SU-DHL-6 (cell line): ENCODE results near the gene PLXNA2.

ENCODE experiments used
- H2AFZ ChIP-seq: fragments of 200-600 bp; sonication (generic); 2 replicates; pipeline ENCODE4 v1.6.1; 2014; ENCODE audit warnings: low read depth, mild to moderate bottlenecking, moderate library complexity, mixed read lengths, antibody characterized with exemption, low read length; ENCODE audit not compliant: severe bottlenecking
- H3F3A ChIP-seq: fragments of 200-600 bp; shearing (Covaris generic); 2 replicates; pipeline ENCODE4 v1.6.0; 2016; ENCODE audit warnings: antibody characterized with exemption, mild to moderate bottlenecking; ENCODE audit not compliant: insufficient read depth
- H3K27ac ChIP-seq: fragments of 200-600 bp; sonication (generic); 2 replicates; pipeline ENCODE4 v1.5.1; 2016; ENCODE audit warnings: low read depth, mild to moderate bottlenecking, low read length, moderate library complexity, mixed read lengths
- H3K27me3 ChIP-seq: fragments of 200-600 bp; sonication (generic), shearing (Covaris generic); 2 replicates; pipeline ENCODE4 v1.6.0; 2014; ENCODE audit warnings: mild to moderate bottlenecking, low read length
- H3K36me3 ChIP-seq: fragments of 200-600 bp; sonication (generic); 2 replicates; pipeline ENCODE4 v1.6.1; 2014; ENCODE audit warnings: mild to moderate bottlenecking, low read length, mixed read lengths
- H3K4me2 ChIP-seq: fragments of 300-600, 200-600 bp; shearing (Covaris generic), sonication (generic); 2 replicates; pipeline ENCODE4 v1.6.0; 2014; ENCODE audit warnings: low read length, low read depth, mild to moderate bottlenecking; ENCODE audit not compliant: poor library complexity, severe bottlenecking
- H3K4me3 ChIP-seq: fragments of 200-600 bp; sonication (generic); 2 replicates; pipeline ENCODE4 v1.5.1; 2014; ENCODE audit warnings: antibody characterized with exemption, low read length, mild to moderate bottlenecking, mixed read lengths; ENCODE audit not compliant: insufficient read depth, poor library complexity, severe bottlenecking
- H3K79me2 ChIP-seq: fragments of 200-600 bp; sonication (generic); 2 replicates; pipeline ENCODE4 v1.6.1; 2014; ENCODE audit warnings: mild to moderate bottlenecking, low read length, moderate library complexity; ENCODE audit not compliant: insufficient read depth
- H3K9ac ChIP-seq: fragments of 200-600 bp; sonication (generic); 2 replicates; pipeline ENCODE4 v1.7.0; 2014; ENCODE audit warnings: mild to moderate bottlenecking, low read length
- H3K9me2 ChIP-seq: fragments of 200-600 bp; sonication (generic); replicated peaks from 2 replicates; pipeline ENCODE4 v1.6.1; 2014; ENCODE audit warnings: low read length; ENCODE audit not compliant: insufficient read depth
- H3K9me3 ChIP-seq: fragments of 200-600 bp; sonication (generic); 2 replicates; pipeline ENCODE4 v1.6.1; 2014; ENCODE audit warnings: low read length, mixed read lengths; ENCODE audit not compliant: insufficient read depth
- H4K20me1 ChIP-seq: fragments of 200-600 bp; sonication (generic); 2 replicates; pipeline ENCODE4 v1.6.1; 2014; ENCODE audit warnings: low read depth, mild to moderate bottlenecking, antibody characterized with exemption, low read length, moderate library complexity, mixed read lengths
- CTCF ChIP-seq: fragments of 200-600 bp; sonication (generic); IDR thresholded peaks from one replicate; pipeline ENCODE4 v1.5.1; 2017; ENCODE audit warnings: antibody characterized with exemption, mild to moderate bottlenecking, low read length, moderate library complexity; ENCODE audit not compliant: insufficient read depth, poor library complexity, severe bottlenecking
- EZH2phosphoT487 ChIP-seq: fragments of 200-600 bp; sonication (generic), shearing (Covaris generic); conservative IDR thresholded peaks from 2 replicates; pipeline ENCODE4 v1.6.1; 2018; ENCODE audit warnings: mild to moderate bottlenecking, antibody characterized with exemption, low read length, moderate library complexity, mixed read lengths

Gene PLXNA2

GRCh38 chr1:208248307-208248801 lies 4.2 kb upstream of the PLXNA2 start:
- H3K4me3 ChIP-seq: no peak overlapping the region
- H3K27ac ChIP-seq: no peak overlapping the region
- H3F3A ChIP-seq: no peaks in the 10 kb centered on the region
- no peaks in the 10 kb centered on the region for H4K20me1 ChIP-seq
- no peaks in the 10 kb centered on the region for H3K27me3 ChIP-seq
- no peak for TF ChIP-seq EZH2phosphoT487
- TF ChIP-seq CTCF: no peak
- no peak overlapping the region for H3K9ac ChIP-seq
- H3K9me2 ChIP-seq: no peaks in the 10 kb centered on the region
- H2AFZ ChIP-seq: no peak overlapping the region
- no peak overlapping the region for H3K4me2 ChIP-seq
- H3K9me3 ChIP-seq: no peaks in the 10 kb centered on the region
- H3K36me3 ChIP-seq: no peaks in the 10 kb centered on the region
- H3K79me2 ChIP-seq: no peaks in the 10 kb centered on the region

GRCh38 chr1:208247696-208248095 lies 3.5 kb upstream of the PLXNA2 start:
- H3K9ac ChIP-seq: no peak overlapping the region

GRCh38 chr1:208245185-208245705 lies 1.1 kb upstream of the PLXNA2 start:
- H3K36me3 ChIP-seq: no peaks in the 10 kb centered on the region
- peak overlapping the region; percentile 71 for H3K4me2 ChIP-seq
- no peaks in the 10 kb centered on the region for H3K27me3 ChIP-seq
- H3K9ac ChIP-seq: no peak overlapping the region
- H4K20me1 ChIP-seq: no peaks in the 10 kb centered on the region
- H3K79me2 ChIP-seq: no peaks in the 10 kb centered on the region
- H3F3A ChIP-seq: no peaks in the 10 kb centered on the region
- no peak overlapping the region for H3K27ac ChIP-seq
- no peaks in the 10 kb centered on the region for H3K9me2 ChIP-seq
- peak overlapping the region; percentile 47 for H3K4me3 ChIP-seq
- TF ChIP-seq EZH2phosphoT487: no peak
- peak; percentile 67 for TF ChIP-seq CTCF
- no peaks in the 10 kb centered on the region for H3K9me3 ChIP-seq
- peak overlapping the region; percentile 84 for H2AFZ ChIP-seq

More at GRCh38 chr1:208247696-208248095, 3.5 kb upstream of the PLXNA2 start:
- Histone ChIP-seq H3K4me3 (no peak overlapping the region), H2AFZ (no peak overlapping the region), H3K9me3 (no peaks in the 10 kb centered on the region), H3K27me3 (no peaks in the 10 kb centered on the region), H4K20me1 (no peaks in the 10 kb centered on the region), H3K4me2 (no peak overlapping the region), H3K79me2 (no peaks in the 10 kb centered on the region), H3F3A (no peaks in the 10 kb centered on the region), H3K27ac (no peak overlapping the region), H3K9me2 (no peaks in the 10 kb centered on the region), H3K36me3 (no peaks in the 10 kb centered on the region)
- TF ChIP-seq EZH2phosphoT487 (no peak), CTCF (no peak)
